GM21528 (cell line): ENCODE results near the gene ADAMTS1.

Experiments
- ATAC-seq: cut with Tn5 transposase; IDR thresholded peaks from one replicate; pipeline ENCODE4 v1.9.1; 2021; ENCODE audit warnings: mild to moderate bottlenecking, moderate library complexity; ENCODE audit not compliant: unreplicated experiment, low FRiP score

ADAMTS1 gene

DNA sequence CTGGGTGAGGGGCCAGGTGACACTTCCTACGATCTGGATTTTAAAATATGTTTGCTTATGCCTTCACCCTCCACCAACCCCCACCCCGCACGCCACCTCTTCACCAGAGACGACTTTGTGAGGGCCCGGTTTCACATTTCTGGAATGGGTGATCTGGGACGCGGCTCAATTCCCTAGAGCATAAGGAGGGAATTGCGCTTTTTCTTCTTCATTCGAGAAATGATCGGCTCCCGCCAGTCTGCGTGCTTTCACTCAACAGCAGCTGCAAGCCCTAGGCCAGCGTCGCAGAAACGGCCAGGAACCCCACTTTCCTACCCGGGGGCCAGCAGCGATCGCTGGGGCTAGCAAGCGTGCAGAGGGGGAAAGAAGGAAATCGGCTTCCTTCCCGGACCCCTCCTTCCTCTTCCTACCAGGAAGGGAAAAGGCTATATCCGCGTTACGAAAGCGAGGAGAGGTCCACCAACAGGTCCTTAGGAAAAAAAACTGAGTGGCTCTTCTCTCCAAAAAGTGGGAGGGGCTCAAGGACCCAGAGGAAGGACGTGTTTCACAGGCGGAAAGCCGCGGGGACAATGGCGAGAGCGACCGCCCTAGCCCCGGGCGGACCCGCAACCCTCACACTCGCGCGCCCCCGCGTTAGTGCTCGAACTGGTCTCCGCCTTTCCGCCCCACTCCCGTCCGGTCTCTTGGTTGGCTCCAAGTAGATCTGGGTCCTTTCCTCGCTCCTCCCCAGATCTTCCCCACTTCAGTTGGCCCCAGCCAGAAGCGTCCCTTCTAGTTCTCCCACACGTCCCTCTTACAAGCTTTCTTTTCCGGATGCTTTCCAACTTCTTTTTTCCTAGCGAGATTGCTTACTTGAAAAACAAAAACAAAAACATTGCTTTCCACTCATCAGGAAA, 1.1 kb upstream of the ADAMTS1 start:
- ATAC-seq: no peak

DNA sequence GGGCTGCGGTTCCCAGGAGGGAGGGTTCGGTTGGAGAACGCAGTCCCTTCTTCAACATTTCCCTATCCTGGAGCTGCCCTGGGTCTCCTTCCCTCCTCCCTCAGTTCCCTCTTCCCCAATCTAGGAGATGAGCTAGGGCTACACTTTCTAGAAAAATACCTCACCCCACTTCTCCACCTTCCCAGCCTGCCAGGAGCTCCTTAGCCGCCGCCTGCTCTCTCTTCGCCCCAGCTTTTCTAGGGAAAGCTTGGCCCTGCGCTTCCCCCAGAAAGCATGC, 488 bp upstream of the ADAMTS1 start:
- ATAC-seq: no peak

DNA sequence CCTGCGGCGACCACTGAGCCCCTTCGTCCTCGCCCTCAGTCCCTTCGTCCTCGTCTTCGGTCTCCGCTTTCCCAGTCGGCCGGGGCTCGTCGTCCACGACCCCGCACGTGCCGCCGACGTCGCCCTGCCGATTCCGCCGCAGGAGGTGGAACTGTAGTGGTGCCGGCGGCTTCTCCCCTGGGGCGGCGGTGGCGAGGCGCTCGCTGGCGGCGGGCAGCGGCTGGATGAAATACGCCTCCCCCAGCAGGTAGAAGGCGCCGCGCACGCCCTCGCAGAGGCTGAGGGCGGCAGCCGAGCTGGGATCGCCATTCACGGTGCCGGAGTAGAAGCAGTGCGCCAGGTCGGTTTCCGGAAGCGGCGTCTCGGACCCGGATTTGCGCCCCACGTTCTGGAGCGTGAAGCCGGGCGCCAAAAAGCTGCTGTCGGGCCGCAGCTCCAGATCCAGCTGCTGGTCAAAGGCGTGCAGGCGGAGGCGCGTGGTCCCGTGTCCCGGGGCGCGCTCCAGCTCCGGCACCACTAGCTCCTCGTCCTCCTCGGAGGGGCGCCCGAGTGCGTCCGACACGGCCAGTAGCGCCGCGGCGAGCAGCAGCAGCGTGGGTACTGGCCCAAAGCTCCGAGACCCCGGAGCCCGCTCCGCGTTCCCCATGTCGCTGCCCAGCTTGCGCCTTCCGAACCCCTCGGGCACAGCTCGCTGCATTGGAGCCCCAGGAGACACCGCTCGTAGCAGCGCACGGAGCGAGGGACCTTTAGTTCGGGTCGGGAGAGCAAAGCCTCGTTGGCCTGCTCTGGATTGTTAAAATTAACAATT, 747 bp downstream of the ADAMTS1 start:
- no peak for ATAC-seq

DNA sequence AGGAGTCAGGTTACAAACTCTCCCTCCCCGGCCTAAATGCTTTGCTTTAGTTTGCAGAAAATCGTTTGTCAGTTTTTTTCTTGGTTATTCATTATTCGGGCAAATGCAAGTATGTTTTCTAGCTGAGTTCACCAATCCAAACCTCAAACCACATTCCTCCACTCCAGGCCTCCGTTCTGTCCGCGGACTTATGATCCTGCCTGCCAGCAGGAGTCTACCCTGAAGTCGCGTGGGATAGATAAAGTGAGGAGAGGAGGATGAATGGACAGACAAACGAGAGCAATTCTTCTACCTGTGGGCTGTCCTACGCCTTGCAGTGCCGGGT, 1.3 kb downstream of the ADAMTS1 start:
- ATAC-seq: no peak

DNA sequence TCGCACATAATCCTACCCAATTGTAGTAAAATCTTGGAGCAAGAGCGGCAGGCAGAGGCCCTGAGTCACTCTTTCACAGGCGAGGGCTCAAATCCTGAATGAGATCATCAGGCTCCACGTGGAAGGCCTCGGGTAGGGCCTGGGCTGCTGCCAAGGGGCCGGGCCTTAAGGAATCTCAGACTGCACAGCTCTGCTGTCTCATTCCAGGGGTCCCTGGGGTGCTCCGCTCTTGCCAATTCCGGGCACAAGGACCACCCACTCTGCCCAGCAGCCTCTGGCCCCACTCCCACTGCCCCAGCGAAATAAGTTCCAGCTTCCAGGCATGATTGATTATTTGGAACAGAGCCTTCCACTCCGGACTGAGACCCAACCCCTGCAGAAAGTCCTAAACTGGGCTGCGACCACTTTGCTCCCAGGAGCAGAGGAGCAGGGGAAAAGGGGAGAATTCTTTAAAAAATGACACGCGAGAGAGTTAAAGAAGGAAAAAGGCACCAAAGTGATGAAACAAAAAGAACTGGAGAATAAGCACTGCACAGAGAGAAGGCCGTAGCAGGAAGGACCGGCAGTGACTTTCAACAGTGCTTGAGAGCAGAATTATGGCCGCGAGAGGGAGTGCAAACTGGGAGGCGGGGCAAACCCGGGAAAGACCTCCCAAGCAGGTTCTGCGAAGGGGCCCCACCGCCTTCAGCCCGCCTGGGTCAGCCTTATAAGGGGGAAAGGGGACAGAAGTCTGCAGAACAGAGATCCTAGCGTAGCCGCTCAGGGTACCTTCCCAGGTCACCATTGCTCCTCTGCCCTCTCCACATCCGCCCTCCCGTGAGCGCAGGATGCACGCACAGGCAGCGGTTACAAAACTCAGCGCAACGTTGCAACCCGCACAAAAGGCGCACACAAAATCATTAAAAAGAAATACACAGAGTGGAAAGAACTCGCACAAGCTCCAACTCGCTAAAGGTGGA, 2.0 kb downstream of the ADAMTS1 start:
- no peak for ATAC-seq

DNA sequence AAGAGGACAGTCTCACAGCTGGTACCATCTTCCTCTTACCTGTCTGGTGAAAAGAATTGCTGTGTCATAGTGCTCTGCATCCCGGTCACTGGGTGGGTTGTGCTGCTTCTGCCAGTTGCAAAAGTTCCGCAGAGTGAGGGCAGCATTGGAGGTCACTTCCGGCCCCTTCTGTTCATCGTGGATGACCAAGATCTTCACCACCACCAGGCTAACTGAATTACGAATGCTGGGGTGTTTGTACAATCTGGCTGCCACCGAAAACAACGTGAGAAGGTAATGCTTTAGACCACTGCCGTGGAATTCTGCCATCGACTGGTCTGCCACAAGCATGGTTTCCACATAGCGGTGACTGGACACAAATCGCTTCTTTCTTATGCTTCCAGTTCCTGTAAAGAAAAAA, 2.9 kb downstream of the ADAMTS1 start:
- ATAC-seq: no peak

DNA sequence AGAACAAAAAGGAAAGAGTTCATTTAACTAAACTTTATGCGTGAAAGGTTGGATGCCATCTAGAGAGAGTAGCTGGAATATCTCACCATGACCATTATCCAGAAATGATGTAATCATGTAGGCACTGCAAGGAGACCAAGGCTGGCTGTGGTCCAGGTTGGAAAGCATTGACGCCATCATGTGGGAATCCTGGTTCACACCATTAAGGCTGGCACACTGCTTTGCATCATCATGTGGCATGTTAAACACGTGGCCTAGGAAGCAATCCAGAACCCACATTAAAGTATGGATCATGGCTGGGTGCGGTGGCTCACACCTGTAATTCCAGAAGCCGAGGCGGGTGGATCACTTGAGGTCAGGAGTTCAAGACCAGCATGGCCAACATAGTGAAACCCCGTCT, 4.3 kb downstream of the ADAMTS1 start:
- no peak for ATAC-seq

DNA sequence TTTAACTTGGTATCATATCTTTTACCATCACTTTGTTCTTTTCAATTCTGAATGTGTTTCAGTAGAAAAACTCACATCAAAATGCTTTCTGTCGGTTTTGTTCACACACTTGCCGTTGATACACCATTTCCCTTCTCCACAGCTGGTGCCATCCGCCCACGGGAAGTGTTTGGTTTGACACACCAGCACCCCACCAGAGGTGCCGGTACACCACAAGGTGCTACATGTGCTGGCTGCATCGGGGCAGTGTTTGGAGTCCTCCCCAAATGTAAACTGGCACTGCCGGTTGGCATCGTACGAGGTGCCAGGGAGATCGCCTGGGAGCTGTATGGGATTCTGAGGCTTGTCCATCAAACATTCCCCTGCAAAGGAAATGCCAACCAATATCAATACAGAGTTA, 5.0 kb downstream of the ADAMTS1 start:
- ATAC-seq: no peak

DNA sequence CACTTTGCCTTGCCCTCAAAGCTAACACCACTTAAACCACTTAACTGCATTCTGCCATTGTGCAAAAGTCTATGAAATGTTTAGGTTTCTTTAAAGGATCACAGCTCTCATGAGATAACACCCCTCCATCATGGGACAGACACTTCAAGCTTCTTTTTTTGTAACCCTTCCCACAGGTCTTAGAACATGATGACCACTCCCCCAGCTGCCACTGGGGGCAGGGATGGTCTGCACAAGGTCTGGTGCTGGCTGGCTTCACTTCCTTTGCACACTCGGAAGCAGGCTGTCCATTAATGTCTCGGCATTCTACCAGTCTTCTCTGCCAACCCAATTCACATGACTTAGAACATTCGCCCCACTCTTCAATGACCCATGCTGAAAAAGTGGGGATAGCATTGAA, 7.7 kb downstream of the ADAMTS1 start:
- no peak for ATAC-seq

DNA sequence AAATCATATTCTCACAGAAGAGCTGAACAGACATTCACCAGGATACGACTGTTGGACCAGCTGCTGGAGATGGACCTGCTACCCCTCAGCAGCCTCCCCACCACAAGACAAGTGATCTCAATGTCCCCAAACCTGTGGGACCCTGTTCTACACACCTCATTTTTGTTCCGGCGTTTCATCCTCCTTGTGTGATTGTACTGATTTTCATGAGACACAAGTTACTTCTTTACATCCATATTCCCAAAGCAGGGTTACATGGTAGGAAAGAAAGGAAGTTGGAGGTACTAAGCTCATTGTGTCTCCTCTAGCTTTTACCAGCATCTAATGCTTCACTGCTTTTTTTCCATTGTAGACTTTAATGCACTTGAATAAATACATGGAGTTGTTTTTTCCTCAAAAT, 8.7 kb downstream of the ADAMTS1 start:
- ATAC-seq: no peak

DNA sequence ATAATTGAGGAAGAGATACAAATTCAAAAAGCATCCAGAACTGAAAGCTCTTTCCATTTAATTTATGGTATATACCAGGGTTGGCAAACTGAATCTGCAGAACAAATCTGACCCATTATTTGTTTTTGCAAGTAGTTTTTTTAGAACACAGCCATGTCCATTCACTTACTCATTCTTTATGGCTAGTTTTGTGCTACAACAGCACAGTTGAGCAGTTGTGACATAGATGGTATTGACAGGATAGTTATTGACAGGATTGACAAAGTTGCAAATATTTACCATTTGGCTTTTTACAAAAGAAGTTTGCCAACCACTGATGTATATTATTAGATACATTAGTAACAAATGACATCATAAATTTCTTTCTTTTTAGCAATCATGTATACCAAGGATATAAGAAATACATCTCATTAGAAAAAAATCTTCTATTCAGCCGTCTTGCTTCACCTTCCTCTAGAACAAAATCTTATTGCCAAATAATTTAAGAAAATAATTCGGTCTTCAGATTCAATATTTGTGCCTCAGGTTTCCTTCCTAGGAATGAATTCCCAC, 9.4 kb downstream of the ADAMTS1 start:
- no peak for ATAC-seq

DNA sequence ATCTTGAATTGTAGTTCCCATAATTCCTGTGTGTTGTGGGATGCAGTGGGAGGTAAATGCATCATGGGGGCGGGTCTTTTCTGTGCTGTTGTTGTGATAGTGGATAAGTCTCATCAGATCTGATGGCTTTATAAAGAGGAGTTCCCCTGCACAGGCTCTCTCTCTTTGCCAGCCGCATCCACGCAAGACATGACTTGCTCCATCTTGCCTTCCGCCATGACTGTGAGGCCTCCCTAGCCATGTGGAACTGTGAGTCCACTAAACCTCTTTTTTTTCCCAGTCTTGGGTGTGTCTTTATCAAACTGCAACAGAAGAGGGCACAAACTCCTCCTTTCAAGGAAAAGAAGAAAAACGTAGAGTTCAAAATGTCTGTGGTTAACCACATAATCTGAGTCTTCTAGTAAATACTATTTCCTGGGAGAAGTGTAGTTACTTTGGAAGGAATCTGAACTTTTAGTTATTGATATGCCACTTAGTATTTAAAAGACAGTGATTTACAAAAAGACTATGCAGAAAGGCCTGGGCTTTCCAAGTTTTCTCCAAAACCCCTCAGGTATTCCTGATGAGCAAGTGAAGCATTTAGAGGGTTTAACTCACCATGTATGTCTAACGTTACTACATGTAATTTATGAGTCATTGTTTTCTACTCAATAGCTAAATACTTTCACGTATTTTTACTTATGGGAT, 10.0 kb downstream of the ADAMTS1 start:
- no peak for ATAC-seq

DNA sequence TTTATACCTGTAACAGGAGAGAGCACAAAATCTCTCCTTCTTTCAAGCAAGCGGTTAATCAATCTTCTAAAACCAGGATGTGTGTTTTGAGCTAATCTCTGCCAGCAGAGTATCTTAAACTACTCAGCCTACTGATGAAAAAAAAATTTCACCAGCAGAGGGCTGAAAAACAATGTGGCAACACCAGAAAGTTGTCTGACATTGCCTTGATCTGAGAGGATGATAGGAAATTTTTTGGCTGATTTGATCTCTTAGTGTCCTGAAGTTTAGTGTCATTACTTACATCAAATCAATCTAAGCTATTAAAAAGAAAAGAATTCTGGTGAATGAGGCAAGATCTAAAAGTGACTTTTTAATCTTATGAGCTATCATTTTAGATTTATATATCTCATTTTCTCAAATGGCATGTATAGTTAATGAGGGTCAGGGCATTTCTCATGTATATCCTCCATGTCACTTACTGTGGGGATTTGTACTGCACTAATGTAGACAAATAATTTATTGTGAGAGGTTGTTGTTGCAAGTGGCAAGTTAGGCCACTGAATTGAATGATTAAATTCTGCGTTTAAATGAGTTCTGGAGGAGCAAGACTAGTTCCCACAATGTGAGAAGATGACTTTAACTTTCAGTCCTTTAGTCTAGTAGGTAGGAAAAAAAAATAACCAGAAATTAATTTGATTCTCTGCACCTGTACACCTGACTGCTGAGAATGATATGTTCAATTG, 10.9 kb downstream of the ADAMTS1 start:
- ATAC-seq: no peak

DNA sequence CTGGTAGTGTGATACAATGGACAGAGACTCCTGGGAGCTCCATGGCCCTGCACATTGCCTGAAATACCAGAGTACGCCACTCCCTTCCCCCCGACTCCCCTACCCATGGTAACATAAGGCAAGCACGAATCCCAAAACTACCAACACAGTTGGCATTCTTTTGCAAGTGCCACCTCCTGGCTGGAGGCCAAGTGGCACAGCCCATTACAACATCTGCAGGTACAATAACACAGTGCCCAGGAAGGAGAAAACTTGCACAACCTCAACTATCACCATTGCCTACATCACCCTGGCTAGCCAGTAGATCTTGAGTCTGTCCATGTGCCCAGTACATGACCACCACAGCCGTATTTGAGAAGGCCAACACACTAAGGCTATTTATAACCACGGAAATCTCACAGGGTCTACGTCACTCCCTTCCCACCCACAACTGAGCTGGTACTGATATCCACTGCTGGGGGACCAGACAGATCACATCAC, 11.7 kb downstream of the ADAMTS1 start:
- no peak for ATAC-seq

DNA sequence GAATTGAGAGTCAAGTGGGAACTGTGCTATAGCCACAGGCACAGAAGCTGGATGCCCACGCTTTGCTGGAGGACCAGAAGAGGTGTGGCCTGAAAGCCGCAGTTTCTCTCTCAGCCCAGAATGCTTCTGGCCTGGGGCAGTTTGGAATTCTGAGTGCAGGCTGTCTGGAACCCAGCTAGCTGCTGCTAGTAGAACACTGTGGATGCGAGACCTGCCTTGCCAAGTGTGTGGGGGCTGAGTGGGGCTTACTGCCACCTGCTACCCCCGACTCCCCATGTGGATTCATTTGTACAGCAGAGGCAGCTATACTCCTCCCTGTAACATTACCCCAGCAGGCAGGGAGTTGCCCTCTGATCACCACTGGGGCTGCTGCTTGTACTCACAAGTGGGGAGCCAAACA, 12.2 kb downstream of the ADAMTS1 start:
- ATAC-seq: no peak

DNA sequence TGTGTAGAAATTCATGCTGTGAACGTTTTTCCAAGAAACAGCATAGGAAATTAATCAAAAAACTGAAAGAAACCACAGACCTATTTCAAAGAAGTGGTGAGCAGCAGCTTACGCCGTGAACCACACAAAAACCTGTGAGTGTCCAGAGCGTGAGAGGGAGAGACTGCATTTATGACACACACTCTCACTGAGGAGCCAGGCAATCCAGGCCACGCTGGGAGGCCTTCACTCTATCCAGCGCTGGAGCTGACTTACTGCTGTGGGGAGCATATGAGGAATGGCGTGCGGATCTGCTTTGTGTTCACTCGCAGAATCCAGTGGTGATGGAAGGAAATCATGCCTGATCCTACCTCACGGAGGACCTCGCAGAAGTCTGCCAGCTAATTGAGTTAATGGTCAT, 12.7 kb downstream of the ADAMTS1 start:
- ATAC-seq: no peak

DNA sequence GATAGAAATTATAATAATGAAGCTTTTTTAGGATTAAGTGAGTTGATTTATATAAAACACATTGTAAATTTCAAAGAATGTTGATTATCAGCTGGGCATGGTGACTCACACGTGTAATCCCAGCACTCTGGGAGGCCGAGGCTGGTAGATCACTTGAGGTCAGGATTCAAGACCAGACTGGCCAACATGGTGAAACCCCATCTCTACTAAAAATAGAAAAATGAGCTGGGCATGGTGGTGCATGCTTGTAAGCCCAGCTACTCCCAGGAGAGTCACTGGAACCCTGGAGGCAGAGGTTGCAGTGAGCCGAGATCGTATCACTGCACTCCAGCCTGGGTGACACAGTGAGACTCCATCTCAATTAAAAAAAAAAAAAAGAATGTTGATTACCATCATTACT, 18.4 kb downstream of the ADAMTS1 start:
- no peak for ATAC-seq

DNA sequence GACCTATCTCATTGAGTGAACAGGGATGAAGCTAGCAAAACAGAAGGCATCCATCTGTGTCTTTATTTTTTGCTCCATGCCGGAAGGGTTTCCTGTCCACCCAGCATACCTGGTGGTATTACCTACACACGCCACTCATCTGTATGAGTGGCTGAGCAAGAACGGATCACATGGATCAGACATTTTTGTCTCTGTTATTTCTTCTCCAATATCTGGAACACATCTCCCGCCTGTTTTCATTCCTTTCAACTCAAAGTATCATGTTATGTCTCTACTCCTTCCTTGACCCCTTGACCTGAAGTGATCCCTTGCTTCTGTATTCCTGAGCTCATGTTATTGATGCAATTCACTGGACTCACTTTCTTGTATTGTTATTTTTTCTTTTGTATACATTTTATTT, 24.7 kb downstream of the ADAMTS1 start:
- no peak for ATAC-seq

DNA sequence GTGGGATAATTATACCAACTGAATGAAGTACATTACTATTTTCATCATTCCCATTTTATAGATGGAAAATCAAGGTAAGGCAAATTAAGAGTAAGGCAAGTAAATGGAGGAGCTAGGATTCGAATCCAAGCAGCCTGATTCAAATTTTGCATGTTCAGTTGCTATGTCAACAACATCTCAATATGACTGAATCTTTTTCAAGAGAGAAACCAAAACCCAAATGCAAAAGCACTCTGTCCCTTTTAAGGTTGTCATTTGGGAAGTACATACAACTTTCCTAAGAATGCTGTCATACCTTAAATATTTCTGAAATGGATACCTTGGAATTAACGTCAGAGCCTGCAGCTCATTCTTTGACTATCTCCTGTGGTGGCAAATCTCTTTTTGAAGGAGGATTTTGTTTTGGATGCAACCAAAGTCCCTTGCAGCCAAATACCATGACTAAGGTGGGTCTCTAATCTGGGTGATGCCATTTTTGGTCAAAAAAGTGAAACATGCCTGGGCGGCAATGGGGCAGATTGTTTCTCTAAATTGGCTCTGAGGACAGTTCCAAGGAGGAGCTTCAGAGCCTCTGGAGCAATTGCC, 25.4 kb downstream of the ADAMTS1 start:
- no peak for ATAC-seq
